Liver (tissue), 9 donors: Measurements from ENCODE around the gene RAD51B. TPM values are rescaled to one million over a fixed set of nuclear protein-coding genes. Genes with fewer than 3 reads are reported as not detected.

ENCODE experiments used
- DNase-seq: peaks from one replicate; pipeline ENCODE4 v3.0.0-alpha.2; 2017; ENCODE audit warnings: low spot score
- H3K27ac ChIP-seq, 2 donors: one replicate each; pipeline ENCODE4 v1.7.0; 2013; ENCODE audit warnings: inconsistent platforms in 2 of 2, low read length in 2 of 2, control low read depth in 1 of 2, low read depth in 1 of 2, mild to moderate bottlenecking in 1 of 2
- H3K27me3 ChIP-seq, 4 donors: one replicate each; pipeline versions ENCODE4 v1.6.1 to v1.7.0; 2013; ENCODE audit warnings: low read length in 3 of 4, inconsistent platforms in 1 of 4, mild to moderate bottlenecking in 1 of 4, moderate library complexity in 1 of 4; ENCODE audit not compliant: control insufficient read depth in 4 of 4, insufficient read depth in 4 of 4
- H3K36me3 ChIP-seq, 4 donors: one replicate each; pipeline versions ENCODE4 v1.6.1 to v1.7.0; 2013; ENCODE audit warnings: low read length in 3 of 4, mild to moderate bottlenecking in 3 of 4, low read depth in 1 of 4, moderate library complexity in 1 of 4; ENCODE audit not compliant: control insufficient read depth in 4 of 4, insufficient read depth in 3 of 4
- H3K4me1 ChIP-seq, 4 donors: one replicate each; pipeline versions ENCODE4 v1.6.1 to v1.7.0; 2013; ENCODE audit warnings: low read length in 3 of 4, mild to moderate bottlenecking in 3 of 4, moderate library complexity in 1 of 4; ENCODE audit not compliant: control insufficient read depth in 4 of 4, insufficient read depth in 4 of 4
- H3K4me3 ChIP-seq, 3 donors: one replicate each; pipeline versions ENCODE4 v1.6.1 to v1.7.0; 2013; ENCODE audit warnings: low read length in 3 of 3, control low read depth in 1 of 3, low read depth in 1 of 3, mild to moderate bottlenecking in 1 of 3
- H3K9ac ChIP-seq, 2 donors: one replicate each; pipeline ENCODE4 v1.7.0; 2013; ENCODE audit warnings: low read length in 2 of 2, mild to moderate bottlenecking in 2 of 2, moderate library complexity in 2 of 2, control low read depth in 1 of 2, low read depth in 1 of 2
- H3K9me3 ChIP-seq, 4 donors: one replicate each; pipeline versions ENCODE4 v1.6.1 to v1.7.0; 2013; ENCODE audit warnings: low read length in 3 of 4; ENCODE audit not compliant: control insufficient read depth in 4 of 4
- EGR1 ChIP-seq, 2 donors: IDR thresholded peaks; 2 replicates each; pipeline ENCODE4 v1.6.1; 2016 to 2018; ENCODE audit warnings: antibody characterized with exemption in 2 of 2, low read depth in 2 of 2
- FOXA1 ChIP-seq: IDR thresholded peaks from 2 replicates; pipeline ENCODE4 v1.6.1; 2016; ENCODE audit warnings: antibody characterized with exemption
- FOXA2 ChIP-seq: IDR thresholded peaks from 2 replicates; pipeline ENCODE4 v1.6.1; 2016; ENCODE audit warnings: antibody characterized with exemption
- GABPA ChIP-seq, 2 donors: IDR thresholded peaks in 1 of 2; conservative IDR thresholded peaks in 1 of 2; 2 replicates each; pipeline ENCODE4 v1.6.1; 2016; ENCODE audit warnings: antibody characterized with exemption in 2 of 2, mild to moderate bottlenecking in 1 of 2, moderate library complexity in 1 of 2
- HNF4A ChIP-seq, 2 donors: conservative IDR thresholded peaks; 2 replicates each; pipeline ENCODE4 v1.6.1; 2016; ENCODE audit warnings: antibody characterized with exemption in 2 of 2, mild to moderate bottlenecking in 2 of 2
- HNF4G ChIP-seq: IDR thresholded peaks from 2 replicates; pipeline ENCODE4 v1.6.1; 2016; ENCODE audit warnings: antibody characterized with exemption
- JUND ChIP-seq, 2 donors: IDR thresholded peaks; 2 replicates each; pipeline ENCODE4 v1.6.1; 2016; ENCODE audit warnings: antibody characterized with exemption in 2 of 2
- NR2F2 ChIP-seq: IDR thresholded peaks from 2 replicates; pipeline ENCODE4 v1.6.1; 2016; ENCODE audit warnings: antibody characterized with exemption
- RAD21 ChIP-seq, 2 donors: IDR thresholded peaks; 2 replicates each; pipeline ENCODE4 v1.6.1; 2016; ENCODE audit warnings: antibody characterized with exemption in 2 of 2, mild to moderate bottlenecking in 2 of 2
- RXRA ChIP-seq, 2 donors: IDR thresholded peaks; 2 replicates each; pipeline ENCODE4 v1.6.1; 2017 to 2018; ENCODE audit warnings: antibody characterized with exemption in 2 of 2, mild to moderate bottlenecking in 1 of 2
- SP1 ChIP-seq: IDR thresholded peaks from 2 replicates; pipeline ENCODE4 v1.6.1; 2018; ENCODE audit warnings: antibody characterized with exemption, mild to moderate bottlenecking
- TAF1 ChIP-seq: conservative IDR thresholded peaks from 2 replicates; pipeline ENCODE4 v1.6.1; 2016; ENCODE audit warnings: antibody characterized with exemption, mild to moderate bottlenecking
- YY1 ChIP-seq: IDR thresholded peaks from 2 replicates; pipeline ENCODE4 v1.6.1; 2016; ENCODE audit warnings: antibody characterized with exemption, mild to moderate bottlenecking
- WGBS: extraction: QIAGEN DNeasy Blood & Tissue Kit; methylation state at CpG from one replicate; pipeline ENCODE4 v1.1.7; 2013; 5-methylcytosine and 5-hydroxymethylcytosine counted together
- polyA plus RNA-seq, 2 donors: library from polyadenylated mRNA; stranded (reverse) in 1 of 2; unstranded in 1 of 2; fragments of 200-250 nt in 1 of 2; fragments of >200 nt in 1 of 2; fragmentation: Nextera tagmentation in 1 of 2; extraction: Ambion mirVana in 1 of 2; gene quantifications; one replicate each; pipeline versions ENCODE4 v1.2.1 to v1.2.3, GENCODE V29; 2013 to 2015
- total RNA-seq, 2 donors: library from RNA; depleted of rRNA; stranded (reverse); fragments of >200 nt; gene quantifications; one replicate each; pipeline ENCODE4 v1.2.3, GENCODE V29; 2014
- TF ChIP-seq, protein P1 (sequence below): IDR thresholded peaks from 2 replicates; pipeline ENCODE4 v1.6.1; 2016; ENCODE audit warnings: antibody characterized with exemption
- TF ChIP-seq, protein P2 (sequence below): IDR thresholded peaks from 2 replicates; pipeline ENCODE4 v1.6.1; 2016; ENCODE audit warnings: antibody characterized with exemption
- TF ChIP-seq, protein P3 (sequence below): fragments of 150-350 bp; IDR thresholded peaks from 2 replicates; pipeline ENCODE4 v1.5.1; 2017; ENCODE audit warnings: improper control_type of control experiment, low read depth, low read length; ENCODE audit not compliant: missing input control
- TF ChIP-seq, protein P4 (sequence below): IDR thresholded peaks from 2 replicates; pipeline ENCODE4 v1.6.1; 2016; ENCODE audit warnings: antibody characterized with exemption, mild to moderate bottlenecking
- TF ChIP-seq, protein P5 (sequence below): IDR thresholded peaks from 2 replicates; pipeline ENCODE4 v1.6.1; 2016; ENCODE audit warnings: antibody characterized with exemption
- donor health status: healthy.
- donor health status: healthy.
- donor health status: healthy.
- donor health status: healthy.
- donor health status: healthy.

The RAD51B gene
- total and polyA plus RNA-seq, 4 donors: 0.81 to 12.9 (median 2.4) TPM

DNA sequence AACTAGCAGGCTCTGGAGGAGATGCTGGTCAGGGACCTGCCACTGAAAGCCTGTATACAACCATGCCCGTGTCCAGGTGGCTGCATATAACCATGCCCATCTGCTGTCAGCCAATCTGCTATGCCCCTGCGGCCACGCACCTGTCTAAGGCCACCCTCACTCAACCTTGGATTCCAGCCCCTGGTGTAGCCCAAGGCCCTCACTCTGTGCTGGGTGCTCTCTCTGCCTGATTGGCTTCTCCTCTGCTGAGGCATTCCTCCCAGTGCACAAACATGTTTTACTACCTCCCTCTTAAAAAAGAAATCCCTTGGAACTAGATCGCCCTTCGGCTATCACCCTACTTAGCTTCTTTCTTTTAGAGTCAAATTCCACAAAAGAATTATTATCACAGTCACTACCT is 927.8 kb downstream of the RAD51B start:
- H3K27ac ChIP-seq: no peak overlapping the region
- DNase-seq: no peak
- 98% methylated on average over 5 of the region's 5 CpGs for WGBS
- no peak overlapping the region for H3K4me3 ChIP-seq
- TF ChIP-seq, protein P1, sequence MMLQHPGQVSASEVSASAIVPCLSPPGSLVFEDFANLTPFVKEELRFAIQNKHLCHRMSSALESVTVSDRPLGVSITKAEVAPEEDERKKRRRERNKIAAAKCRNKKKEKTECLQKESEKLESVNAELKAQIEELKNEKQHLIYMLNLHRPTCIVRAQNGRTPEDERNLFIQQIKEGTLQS: no peak
- TF ChIP-seq NR2F2 (no peak), HNF4A (conservative IDR thresholded peaks at IDR 0.05) (no peak), JUND (IDR thresholded peaks at IDR 0.05) (no peak), EGR1 (IDR thresholded peaks at IDR 0.05; ENCODE audit: low read depth in 2 of 2) (no peak), TAF1 (no peak), FOXA1 (no peak), SP1 (no peak), FOXA2 (no peak), YY1 (no peak), RAD21 (IDR thresholded peaks at IDR 0.05) (no peak), GABPA (IDR thresholded peaks at IDR 0.05 in 1 of 2, conservative IDR thresholded peaks at IDR 0.05 in 1 of 2) (no peak), RXRA (IDR thresholded peaks at IDR 0.05) (no peak), HNF4G (no peak)
- TF ChIP-seq, protein P2, sequence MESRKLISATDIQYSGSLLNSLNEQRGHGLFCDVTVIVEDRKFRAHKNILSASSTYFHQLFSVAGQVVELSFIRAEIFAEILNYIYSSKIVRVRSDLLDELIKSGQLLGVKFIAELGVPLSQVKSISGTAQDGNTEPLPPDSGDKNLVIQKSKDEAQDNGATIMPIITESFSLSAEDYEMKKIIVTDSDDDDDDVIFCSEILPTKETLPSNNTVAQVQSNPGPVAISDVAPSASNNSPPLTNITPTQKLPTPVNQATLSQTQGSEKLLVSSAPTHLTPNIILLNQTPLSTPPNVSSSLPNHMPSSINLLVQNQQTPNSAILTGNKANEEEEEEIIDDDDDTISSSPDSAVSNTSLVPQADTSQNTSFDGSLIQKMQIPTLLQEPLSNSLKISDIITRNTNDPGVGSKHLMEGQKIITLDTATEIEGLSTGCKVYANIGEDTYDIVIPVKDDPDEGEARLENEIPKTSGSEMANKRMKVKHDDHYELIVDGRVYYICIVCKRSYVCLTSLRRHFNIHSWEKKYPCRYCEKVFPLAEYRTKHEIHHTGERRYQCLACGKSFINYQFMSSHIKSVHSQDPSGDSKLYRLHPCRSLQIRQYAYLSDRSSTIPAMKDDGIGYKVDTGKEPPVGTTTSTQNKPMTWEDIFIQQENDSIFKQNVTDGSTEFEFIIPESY: no peak
- TF ChIP-seq, protein P3, sequence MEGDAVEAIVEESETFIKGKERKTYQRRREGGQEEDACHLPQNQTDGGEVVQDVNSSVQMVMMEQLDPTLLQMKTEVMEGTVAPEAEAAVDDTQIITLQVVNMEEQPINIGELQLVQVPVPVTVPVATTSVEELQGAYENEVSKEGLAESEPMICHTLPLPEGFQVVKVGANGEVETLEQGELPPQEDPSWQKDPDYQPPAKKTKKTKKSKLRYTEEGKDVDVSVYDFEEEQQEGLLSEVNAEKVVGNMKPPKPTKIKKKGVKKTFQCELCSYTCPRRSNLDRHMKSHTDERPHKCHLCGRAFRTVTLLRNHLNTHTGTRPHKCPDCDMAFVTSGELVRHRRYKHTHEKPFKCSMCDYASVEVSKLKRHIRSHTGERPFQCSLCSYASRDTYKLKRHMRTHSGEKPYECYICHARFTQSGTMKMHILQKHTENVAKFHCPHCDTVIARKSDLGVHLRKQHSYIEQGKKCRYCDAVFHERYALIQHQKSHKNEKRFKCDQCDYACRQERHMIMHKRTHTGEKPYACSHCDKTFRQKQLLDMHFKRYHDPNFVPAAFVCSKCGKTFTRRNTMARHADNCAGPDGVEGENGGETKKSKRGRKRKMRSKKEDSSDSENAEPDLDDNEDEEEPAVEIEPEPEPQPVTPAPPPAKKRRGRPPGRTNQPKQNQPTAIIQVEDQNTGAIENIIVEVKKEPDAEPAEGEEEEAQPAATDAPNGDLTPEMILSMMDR: no peak
- TF ChIP-seq, protein P4, sequence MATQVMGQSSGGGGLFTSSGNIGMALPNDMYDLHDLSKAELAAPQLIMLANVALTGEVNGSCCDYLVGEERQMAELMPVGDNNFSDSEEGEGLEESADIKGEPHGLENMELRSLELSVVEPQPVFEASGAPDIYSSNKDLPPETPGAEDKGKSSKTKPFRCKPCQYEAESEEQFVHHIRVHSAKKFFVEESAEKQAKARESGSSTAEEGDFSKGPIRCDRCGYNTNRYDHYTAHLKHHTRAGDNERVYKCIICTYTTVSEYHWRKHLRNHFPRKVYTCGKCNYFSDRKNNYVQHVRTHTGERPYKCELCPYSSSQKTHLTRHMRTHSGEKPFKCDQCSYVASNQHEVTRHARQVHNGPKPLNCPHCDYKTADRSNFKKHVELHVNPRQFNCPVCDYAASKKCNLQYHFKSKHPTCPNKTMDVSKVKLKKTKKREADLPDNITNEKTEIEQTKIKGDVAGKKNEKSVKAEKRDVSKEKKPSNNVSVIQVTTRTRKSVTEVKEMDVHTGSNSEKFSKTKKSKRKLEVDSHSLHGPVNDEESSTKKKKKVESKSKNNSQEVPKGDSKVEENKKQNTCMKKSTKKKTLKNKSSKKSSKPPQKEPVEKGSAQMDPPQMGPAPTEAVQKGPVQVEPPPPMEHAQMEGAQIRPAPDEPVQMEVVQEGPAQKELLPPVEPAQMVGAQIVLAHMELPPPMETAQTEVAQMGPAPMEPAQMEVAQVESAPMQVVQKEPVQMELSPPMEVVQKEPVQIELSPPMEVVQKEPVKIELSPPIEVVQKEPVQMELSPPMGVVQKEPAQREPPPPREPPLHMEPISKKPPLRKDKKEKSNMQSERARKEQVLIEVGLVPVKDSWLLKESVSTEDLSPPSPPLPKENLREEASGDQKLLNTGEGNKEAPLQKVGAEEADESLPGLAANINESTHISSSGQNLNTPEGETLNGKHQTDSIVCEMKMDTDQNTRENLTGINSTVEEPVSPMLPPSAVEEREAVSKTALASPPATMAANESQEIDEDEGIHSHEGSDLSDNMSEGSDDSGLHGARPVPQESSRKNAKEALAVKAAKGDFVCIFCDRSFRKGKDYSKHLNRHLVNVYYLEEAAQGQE: no peak
- TF ChIP-seq, protein P5, sequence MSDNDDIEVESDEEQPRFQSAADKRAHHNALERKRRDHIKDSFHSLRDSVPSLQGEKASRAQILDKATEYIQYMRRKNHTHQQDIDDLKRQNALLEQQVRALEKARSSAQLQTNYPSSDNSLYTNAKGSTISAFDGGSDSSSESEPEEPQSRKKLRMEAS: no peak
- no peaks in the 10 kb centered on the region for H3K4me1 ChIP-seq
- no peak overlapping the region for H3K9ac ChIP-seq
- no peaks in the 10 kb centered on the region for H3K27me3 ChIP-seq
- H3K9me3 ChIP-seq: no peaks in the 10 kb centered on the region
- H3K36me3 ChIP-seq: no peaks in the 10 kb centered on the region
